SHP77 (cell line): ENCODE data around the gene CCDC197.

ENCODE experiments used
- DNase-seq, 2 experiments: peaks; one replicate each; lab custom pipeline; 2025; lab: John Stamatoyannopoulos, UW

The CCDC197 gene

GRCh38 chr14:93977790-93978581, 19.1 kb upstream of the CCDC197 start:
- DNase-seq = no peak

- no peak for DNase-seq
Observed at GRCh38 chr14:93978735-93979134, 18.4 kb upstream of the CCDC197 start.

- DNase-seq = no peak
Observed at GRCh38 chr14:93980456-93981201, 16.5 kb upstream of the CCDC197 start.

GRCh38 chr14:93981316-93982229, 15.5 kb upstream of the CCDC197 start:
- no peak for DNase-seq

GRCh38 chr14:93982230-93983007, 14.7 kb upstream of the CCDC197 start:
- no peak for DNase-seq

- no peak for DNase-seq
Observed at GRCh38 chr14:93984070-93984469, 13.0 kb upstream of the CCDC197 start.

GRCh38 chr14:93984987-93985410, 12.1 kb upstream of the CCDC197 start:
- peak in 1 of 2 experiments; percentile 31 for DNase-seq

- no peak for DNase-seq
Observed at GRCh38 chr14:93986955-93987354, 10.1 kb upstream of the CCDC197 start.

- no peak for DNase-seq
Observed at GRCh38 chr14:93987376-93987775, 9.7 kb upstream of the CCDC197 start.

GRCh38 chr14:93987815-93988476, 9.2 kb upstream of the CCDC197 start:
- no peak for DNase-seq

- no peak for DNase-seq
Observed at GRCh38 chr14:93989939-93990338, 7.2 kb upstream of the CCDC197 start.

GRCh38 chr14:93991212-93991611, 5.9 kb upstream of the CCDC197 start:
- no peak for DNase-seq

GRCh38 chr14:93991649-93992048, 5.5 kb upstream of the CCDC197 start:
- DNase-seq = no peak

- DNase-seq = no peak
Observed at GRCh38 chr14:93993382-93993781, 3.7 kb upstream of the CCDC197 start.

GRCh38 chr14:93994919-93995682, 2.0 kb upstream of the CCDC197 start:
- DNase-seq = peak; percentile 54 to 56

- no peak for DNase-seq
Observed at GRCh38 chr14:93996130-93996695, 888 bp upstream of the CCDC197 start.

- DNase-seq = no peak
Observed at GRCh38 chr14:93997916-93998870, 1.1 kb downstream of the CCDC197 start.

- no peak for DNase-seq
Observed at GRCh38 chr14:93998871-93999403, 1.8 kb downstream of the CCDC197 start.
